ENCODE data around the gene JOSD1. TPM values are rescaled to one million over a fixed set of nuclear protein-coding genes. Genes with fewer than 3 reads are reported as not detected.

Gene JOSD1
- total RNA-seq, 1 experiment from 2014 or later: 19.2 TPM

DNA sequence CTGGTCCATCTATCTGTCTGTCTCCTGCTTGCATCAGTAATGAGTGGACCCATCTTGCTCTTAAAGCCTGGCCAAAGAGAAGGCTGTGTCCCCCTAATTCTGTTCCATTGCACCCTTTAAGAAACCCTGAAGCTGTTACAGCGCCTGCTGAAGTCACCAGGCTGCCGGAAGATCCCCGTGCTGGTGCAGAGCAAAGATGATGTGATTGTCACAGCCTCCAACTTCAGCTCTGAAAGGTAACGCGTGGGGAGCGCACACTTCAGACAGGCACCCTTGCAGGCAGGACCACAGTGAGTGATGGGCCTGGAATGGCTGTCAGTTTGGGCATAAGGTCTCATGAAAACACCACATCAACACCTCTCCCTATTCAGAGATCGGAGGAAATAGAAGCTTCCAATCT lies 23.4 kb upstream of the JOSD1 start:
- Histone ChIP-seq H2BK12ac (ENCODE audit: insufficient read length, low read depth, low read length) (no peak overlapping the region), H4K20me1 (ENCODE audit: control insufficient read depth, insufficient read depth, insufficient read length) (no peaks in the 10 kb centered on the region), H2BK15ac (ENCODE audit: low read depth, low read length) (no peak overlapping the region), H3T11ph (ENCODE audit: low read length) (no peak overlapping the region), H2AK5ac (ENCODE audit: insufficient read length, low read length) (no peak overlapping the region), H2AFZ (ENCODE audit: low read length) (no peak overlapping the region), H3K18ac (ENCODE audit: insufficient read length, low read depth, low read length) (no peak overlapping the region), H3K56ac (ENCODE audit: insufficient read length, low read depth, low read length) (no peak overlapping the region), H3K4ac (ENCODE audit: low read depth, low read length) (no peak overlapping the region), H3K9ac (ENCODE audit: extremely low read depth, insufficient read length, low read length) (no peak overlapping the region), H3K27me3 (ENCODE audit: insufficient read depth, low read length) (no peaks in the 10 kb centered on the region), H3K23me2 (ENCODE audit: insufficient read length, low read depth, low read length, poor library complexity, severe bottlenecking) (no peaks in the 10 kb centered on the region), H3K79me2 (ENCODE audit: insufficient read depth, low read length) (no peaks in the 10 kb centered on the region), H3K4me1 (ENCODE audit: insufficient read depth, low read length) (no peaks in the 10 kb centered on the region), H4K91ac (ENCODE audit: insufficient read length, low read depth, low read length) (no peak overlapping the region), H2BK5ac (ENCODE audit: insufficient read length, low read length) (no peak overlapping the region), H2BK20ac (ENCODE audit: low read depth, low read length, poor library complexity, severe bottlenecking) (no peak overlapping the region), H3K23ac (ENCODE audit: insufficient read length, low read depth, low read length) (no peak overlapping the region), H4K5ac (ENCODE audit: insufficient read length, low read depth, low read length) (no peak overlapping the region), H3K79me1 (ENCODE audit: insufficient read depth, low read depth, low read length, poor library complexity, severe bottlenecking) (no peaks in the 10 kb centered on the region), H3K27ac (ENCODE audit: insufficient read length, low read depth, low read length) (no peak overlapping the region), H3K4me2 (ENCODE audit: insufficient read depth, insufficient read length, low read length) (no peak overlapping the region), H2BK120ac (ENCODE audit: low read depth, low read length, poor library complexity, severe bottlenecking) (no peak overlapping the region), H4K8ac (replicated peaks; ENCODE audit: insufficient read length, low read depth, low read length) (no peak overlapping the region), H3K9me3 (ENCODE audit: control insufficient read depth, low read depth, low read length) (no peaks in the 10 kb centered on the region), H3K14ac (ENCODE audit: insufficient read depth, low read length) (no peak overlapping the region)
- no CpG with 5 or more reads among the region's 7 CpGs for WGBS (ENCODE audit: extremely low coverage, insufficient read length, low lambda C conversion rate)
- TF ChIP-seq, protein P1, sequence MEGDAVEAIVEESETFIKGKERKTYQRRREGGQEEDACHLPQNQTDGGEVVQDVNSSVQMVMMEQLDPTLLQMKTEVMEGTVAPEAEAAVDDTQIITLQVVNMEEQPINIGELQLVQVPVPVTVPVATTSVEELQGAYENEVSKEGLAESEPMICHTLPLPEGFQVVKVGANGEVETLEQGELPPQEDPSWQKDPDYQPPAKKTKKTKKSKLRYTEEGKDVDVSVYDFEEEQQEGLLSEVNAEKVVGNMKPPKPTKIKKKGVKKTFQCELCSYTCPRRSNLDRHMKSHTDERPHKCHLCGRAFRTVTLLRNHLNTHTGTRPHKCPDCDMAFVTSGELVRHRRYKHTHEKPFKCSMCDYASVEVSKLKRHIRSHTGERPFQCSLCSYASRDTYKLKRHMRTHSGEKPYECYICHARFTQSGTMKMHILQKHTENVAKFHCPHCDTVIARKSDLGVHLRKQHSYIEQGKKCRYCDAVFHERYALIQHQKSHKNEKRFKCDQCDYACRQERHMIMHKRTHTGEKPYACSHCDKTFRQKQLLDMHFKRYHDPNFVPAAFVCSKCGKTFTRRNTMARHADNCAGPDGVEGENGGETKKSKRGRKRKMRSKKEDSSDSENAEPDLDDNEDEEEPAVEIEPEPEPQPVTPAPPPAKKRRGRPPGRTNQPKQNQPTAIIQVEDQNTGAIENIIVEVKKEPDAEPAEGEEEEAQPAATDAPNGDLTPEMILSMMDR (conservative IDR thresholded peaks at IDR 0.05): no peak
- Mint-ChIP-seq H3K4me3 (no peak overlapping the region), H3K27ac (peak overlapping the region in 1 of 3 experiments; percentile 57; a peak in 1 of 7 replicates), H3K9me3 (no peaks in the 10 kb centered on the region), H3K27me3 (ENCODE audit: low read depth) (no peaks in the 10 kb centered on the region), H3K36me3 (ENCODE audit: insufficient read depth in 1 of 3, low read depth in 3 of 3) (peaks cover 41 to 86% (median 78%) of the 10 kb centered on the region in 3 experiments; a peak in 6 of 7 replicates), H3K4me1 (no peaks in the 10 kb centered on the region)
- no peak for DNase-seq
